AG10803 (cell line): Measurements from ENCODE around the gene PNLIP.

ENCODE experiments used
- DNase-seq: peaks from one replicate; pipeline ENCODE4 v3.0.0; 2010; ENCODE audit warnings: low read depth
- H3K4me3 ChIP-seq: 2 replicates; pipeline ENCODE4 v1.5.1; 2011; ENCODE audit warnings: mild to moderate bottlenecking, low read length, control low read depth
- TF ChIP-seq, protein P1 (sequence below): conservative IDR thresholded peaks from 2 replicates; pipeline ENCODE4 v1.5.1; 2011; ENCODE audit warnings: mild to moderate bottlenecking, low read length, control low read depth, inconsistent platforms

PNLIP gene

DNA sequence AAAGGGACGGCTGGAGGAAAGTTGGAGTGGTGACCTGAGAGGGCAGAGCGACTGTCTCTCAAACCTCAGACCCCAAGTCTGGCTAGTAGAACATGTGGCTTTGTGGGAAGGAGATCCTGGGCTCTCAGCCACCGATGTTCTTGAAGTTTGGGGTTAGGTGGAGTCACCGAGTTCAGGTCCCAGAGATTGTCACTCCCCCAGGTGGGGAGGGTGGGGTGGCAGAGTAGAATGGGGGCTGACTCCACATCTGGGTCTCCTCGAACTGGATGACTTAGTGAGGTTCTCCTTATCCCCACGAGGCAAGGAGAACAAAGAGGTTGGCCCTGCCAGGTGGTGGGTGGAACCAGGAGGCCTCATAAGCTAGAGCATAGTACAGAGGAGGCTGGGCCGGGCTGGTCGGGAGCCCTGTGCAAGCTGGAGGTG lies 60.3 kb downstream of the PNLIP start:
- TF ChIP-seq, protein P1, sequence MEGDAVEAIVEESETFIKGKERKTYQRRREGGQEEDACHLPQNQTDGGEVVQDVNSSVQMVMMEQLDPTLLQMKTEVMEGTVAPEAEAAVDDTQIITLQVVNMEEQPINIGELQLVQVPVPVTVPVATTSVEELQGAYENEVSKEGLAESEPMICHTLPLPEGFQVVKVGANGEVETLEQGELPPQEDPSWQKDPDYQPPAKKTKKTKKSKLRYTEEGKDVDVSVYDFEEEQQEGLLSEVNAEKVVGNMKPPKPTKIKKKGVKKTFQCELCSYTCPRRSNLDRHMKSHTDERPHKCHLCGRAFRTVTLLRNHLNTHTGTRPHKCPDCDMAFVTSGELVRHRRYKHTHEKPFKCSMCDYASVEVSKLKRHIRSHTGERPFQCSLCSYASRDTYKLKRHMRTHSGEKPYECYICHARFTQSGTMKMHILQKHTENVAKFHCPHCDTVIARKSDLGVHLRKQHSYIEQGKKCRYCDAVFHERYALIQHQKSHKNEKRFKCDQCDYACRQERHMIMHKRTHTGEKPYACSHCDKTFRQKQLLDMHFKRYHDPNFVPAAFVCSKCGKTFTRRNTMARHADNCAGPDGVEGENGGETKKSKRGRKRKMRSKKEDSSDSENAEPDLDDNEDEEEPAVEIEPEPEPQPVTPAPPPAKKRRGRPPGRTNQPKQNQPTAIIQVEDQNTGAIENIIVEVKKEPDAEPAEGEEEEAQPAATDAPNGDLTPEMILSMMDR = no peak
- no peak overlapping the region for H3K4me3 ChIP-seq

DNA sequence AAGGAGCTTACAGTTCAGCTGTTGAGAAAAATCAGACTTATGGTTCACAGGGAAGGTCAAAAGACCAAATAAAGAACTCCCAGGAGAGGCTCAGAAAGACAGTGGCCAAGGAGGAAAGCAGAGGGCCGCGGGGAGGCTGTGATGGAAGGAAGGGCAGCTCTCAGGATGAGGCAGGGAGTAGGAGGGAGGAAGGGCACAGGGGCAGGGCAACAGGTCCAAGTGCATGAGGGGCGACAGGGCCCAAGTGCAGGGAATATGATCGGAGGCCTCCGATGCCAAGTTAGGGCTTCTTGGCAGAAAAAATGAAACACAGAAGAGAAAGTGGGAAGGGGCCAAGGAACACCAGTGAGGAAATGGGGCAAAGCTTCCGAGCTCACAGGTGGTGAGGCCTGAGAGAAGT lies 61.6 kb downstream of the PNLIP start:
- no peak for DNase-seq
- no peak overlapping the region for H3K4me3 ChIP-seq
- TF ChIP-seq, protein P1 = no peak

More for the DNA sequence above, 60.3 kb downstream of the PNLIP start:
- no peak for DNase-seq

DNA sequence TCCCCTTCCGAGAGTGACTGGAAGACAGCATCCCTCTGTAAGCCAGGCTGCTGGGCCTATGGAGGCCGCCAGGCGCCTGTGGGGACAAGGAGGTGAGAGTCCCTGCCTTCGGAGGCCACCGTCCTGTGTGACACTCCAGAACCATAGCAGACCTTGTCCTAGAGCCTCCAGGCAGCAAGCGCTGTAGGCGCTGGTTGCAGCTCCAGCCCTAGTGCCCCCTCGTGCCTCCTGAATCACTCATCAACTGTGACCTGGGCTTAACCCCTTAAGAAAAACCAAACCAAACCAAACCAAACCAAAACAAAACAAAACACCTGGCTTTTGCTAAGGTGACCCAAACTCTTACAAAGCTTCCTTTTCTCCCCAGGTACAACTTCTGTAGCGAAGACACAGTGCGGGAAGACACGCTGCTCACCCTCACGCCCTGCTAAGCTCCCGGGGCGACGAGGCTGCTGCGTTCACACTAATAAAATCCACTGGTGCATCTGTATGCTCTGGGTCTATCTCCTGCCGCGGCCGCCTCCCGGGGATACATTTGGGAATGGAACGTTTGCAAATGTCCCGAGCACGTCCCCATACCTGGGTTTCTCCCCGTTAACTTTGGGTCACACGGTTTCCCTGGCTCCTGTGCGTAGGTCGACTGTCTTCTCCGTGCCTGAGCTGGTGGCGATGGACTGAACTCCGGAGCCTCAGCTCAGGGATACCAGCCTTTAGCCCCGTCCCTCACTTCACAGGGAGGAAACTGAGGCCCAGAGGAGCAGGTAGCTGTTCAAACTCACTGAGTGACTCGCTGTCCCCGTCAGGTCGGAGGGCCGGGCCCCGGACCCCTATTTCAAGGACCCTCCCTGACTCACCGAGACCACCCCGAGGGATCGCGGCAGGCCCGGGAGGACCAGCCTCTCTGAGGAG lies 63.2 kb downstream of the PNLIP start:
- TF ChIP-seq, protein P1 = no peak
- DNase-seq = no peak
- H3K4me3 ChIP-seq = no peak overlapping the region

DNA sequence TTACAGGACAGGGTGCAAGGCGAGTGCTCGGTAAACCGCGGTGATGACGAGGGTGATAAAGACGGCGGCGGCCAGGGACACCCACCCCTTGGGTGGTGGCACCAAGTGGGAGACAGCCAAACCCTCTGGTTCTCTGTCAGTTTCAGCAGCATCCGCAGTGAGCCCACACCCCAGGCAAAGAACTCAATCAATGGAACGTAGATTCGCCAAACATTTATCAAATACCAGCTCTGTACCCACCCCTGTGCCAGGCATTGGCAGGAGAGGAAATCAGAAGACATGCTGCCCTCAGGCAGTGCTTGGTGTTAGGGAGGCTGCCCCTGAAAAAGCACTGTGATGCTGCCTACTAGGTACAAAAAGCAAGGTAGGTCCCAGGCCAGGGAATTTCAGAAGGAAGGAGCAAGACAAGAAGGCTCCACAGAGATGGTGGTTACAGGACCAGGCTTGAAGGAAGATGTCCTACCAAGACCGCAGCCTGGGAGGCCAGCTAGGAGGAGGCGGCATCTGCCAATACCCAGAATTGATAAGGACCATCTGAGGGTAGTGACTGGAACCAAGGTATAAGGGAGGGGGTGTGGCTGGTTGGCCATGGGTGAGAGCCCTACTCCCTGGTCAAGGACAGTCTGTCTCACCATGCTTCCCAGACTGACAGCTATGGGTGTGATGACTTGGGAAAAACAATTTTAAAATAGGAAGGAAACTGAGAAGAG lies 64.9 kb downstream of the PNLIP start:
- H3K4me3 ChIP-seq = no peak overlapping the region
- TF ChIP-seq, protein P1 = no peak
- DNase-seq = no peak

DNA sequence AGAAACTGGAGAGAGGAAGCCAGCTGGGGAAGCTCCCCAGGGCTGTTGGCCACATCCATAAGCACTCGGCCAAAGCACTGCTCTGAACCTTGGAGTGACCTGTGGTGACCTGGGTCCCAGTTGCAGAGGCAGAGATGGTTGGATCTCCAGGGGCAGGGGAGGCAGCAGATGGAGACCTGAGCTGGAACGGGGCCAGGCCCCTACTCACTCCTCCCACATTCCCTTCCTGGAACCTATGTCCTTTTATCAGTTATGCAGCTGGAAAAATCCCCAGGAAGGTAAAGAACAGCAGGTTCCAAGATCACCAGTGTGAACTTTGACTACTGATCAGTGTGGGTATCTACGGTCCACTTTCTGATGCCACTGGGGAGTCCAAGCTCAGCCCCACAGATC lies 65.4 kb downstream of the PNLIP start:
- TF ChIP-seq, protein P1 = no peak
- no peak for DNase-seq
- no peak overlapping the region for H3K4me3 ChIP-seq

DNA sequence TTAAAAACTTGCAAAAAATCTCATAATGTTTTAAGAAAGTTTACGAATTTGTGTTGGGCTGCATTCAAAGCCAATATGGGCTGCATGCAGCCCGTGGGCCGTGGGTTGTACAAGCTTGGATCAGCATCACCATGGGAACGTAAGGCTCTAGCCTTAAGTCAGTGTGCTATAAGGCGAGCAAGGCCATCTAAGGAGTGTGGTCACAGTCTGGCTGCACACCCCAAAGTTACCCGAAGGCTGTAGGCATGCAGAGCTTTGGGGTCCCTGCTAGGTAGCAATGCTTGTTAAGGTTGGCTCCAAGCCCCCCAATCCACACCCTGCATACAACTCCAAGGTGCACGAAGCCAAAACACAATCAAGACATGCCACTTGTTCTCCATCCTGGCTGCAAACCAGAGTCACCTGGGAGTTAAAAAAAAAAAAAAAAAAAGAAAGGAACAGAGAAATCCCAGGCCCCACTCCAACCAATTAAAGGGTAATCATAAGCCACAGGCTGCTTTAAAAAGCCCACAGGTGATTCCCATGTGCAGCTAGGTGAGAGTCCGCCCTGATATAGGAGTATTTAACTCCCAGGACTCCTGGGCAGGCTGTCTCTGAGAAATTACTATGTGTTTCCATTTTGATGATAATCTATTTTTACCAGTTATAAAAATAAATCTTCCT lies 66.5 kb downstream of the PNLIP start:
- no peak overlapping the region for H3K4me3 ChIP-seq
- TF ChIP-seq, protein P1 = no peak
- DNase-seq = no peak
